ENCODE results near the gene DUSP16. TPM values are rescaled to one million over a fixed set of nuclear protein-coding genes. Genes with fewer than 3 reads are reported as not detected.

The DUSP16 gene
- total RNA-seq, 1 donor from 2014 or later: 12.9 TPM

- Mint-ChIP-seq H3K4me3 (ENCODE audit: unreplicated experiment) (no peak overlapping the region), H3K9me3 (ENCODE audit: unreplicated experiment) (no peaks in the 10 kb centered on the region), H3K27me3 (ENCODE audit: unreplicated experiment) (peaks cover 6% of the 10 kb centered on the region), H3K27ac (ENCODE audit: unreplicated experiment) (no peak overlapping the region), H3K4me1 (ENCODE audit: unreplicated experiment) (peaks cover 6% of the 10 kb centered on the region), H3K36me3 (ENCODE audit: low read depth, unreplicated experiment) (peaks cover 16% of the 10 kb centered on the region)
- DNase-seq (ENCODE audit: low spot score): no peak
- TF ChIP-seq, protein P1, sequence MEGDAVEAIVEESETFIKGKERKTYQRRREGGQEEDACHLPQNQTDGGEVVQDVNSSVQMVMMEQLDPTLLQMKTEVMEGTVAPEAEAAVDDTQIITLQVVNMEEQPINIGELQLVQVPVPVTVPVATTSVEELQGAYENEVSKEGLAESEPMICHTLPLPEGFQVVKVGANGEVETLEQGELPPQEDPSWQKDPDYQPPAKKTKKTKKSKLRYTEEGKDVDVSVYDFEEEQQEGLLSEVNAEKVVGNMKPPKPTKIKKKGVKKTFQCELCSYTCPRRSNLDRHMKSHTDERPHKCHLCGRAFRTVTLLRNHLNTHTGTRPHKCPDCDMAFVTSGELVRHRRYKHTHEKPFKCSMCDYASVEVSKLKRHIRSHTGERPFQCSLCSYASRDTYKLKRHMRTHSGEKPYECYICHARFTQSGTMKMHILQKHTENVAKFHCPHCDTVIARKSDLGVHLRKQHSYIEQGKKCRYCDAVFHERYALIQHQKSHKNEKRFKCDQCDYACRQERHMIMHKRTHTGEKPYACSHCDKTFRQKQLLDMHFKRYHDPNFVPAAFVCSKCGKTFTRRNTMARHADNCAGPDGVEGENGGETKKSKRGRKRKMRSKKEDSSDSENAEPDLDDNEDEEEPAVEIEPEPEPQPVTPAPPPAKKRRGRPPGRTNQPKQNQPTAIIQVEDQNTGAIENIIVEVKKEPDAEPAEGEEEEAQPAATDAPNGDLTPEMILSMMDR (IDR thresholded peaks at IDR 0.05; ENCODE audit: unreplicated experiment): no peak
These were observed 96.5 kb downstream of the DUSP16 start for GRCh38 chr12:12466157-12466556.

- Mint-ChIP-seq H3K4me1 (ENCODE audit: unreplicated experiment) (peaks cover 6% of the 10 kb centered on the region), H3K9me3 (ENCODE audit: unreplicated experiment) (no peaks in the 10 kb centered on the region), H3K36me3 (ENCODE audit: low read depth, unreplicated experiment) (peaks cover 10% of the 10 kb centered on the region), H3K4me3 (ENCODE audit: unreplicated experiment) (no peak overlapping the region), H3K27ac (ENCODE audit: unreplicated experiment) (no peak overlapping the region), H3K27me3 (ENCODE audit: unreplicated experiment) (peaks cover 6% of the 10 kb centered on the region)
- TF ChIP-seq, protein P1 (IDR thresholded peaks at IDR 0.05; ENCODE audit: unreplicated experiment): no peak
- DNase-seq (ENCODE audit: low spot score): no peak
These were observed 97.1 kb downstream of the DUSP16 start for GRCh38 chr12:12465522-12465921.

- H3K4me3 Mint-ChIP-seq (ENCODE audit: unreplicated experiment): no peak overlapping the region
- TF ChIP-seq, protein P1 (IDR thresholded peaks at IDR 0.05; ENCODE audit: unreplicated experiment): no peak
- peaks cover 6% of the 10 kb centered on the region for H3K4me1 Mint-ChIP-seq (ENCODE audit: unreplicated experiment)
- no peak for DNase-seq (ENCODE audit: low spot score)
- peaks cover 3% of the 10 kb centered on the region for H3K27me3 Mint-ChIP-seq (ENCODE audit: unreplicated experiment)
- no peaks in the 10 kb centered on the region for H3K9me3 Mint-ChIP-seq (ENCODE audit: unreplicated experiment)
- peaks cover 6% of the 10 kb centered on the region for H3K36me3 Mint-ChIP-seq (ENCODE audit: low read depth, unreplicated experiment)
- H3K27ac Mint-ChIP-seq (ENCODE audit: unreplicated experiment): no peak overlapping the region
These were observed 100.7 kb downstream of the DUSP16 start for GRCh38 chr12:12461923-12462315.

DNA sequence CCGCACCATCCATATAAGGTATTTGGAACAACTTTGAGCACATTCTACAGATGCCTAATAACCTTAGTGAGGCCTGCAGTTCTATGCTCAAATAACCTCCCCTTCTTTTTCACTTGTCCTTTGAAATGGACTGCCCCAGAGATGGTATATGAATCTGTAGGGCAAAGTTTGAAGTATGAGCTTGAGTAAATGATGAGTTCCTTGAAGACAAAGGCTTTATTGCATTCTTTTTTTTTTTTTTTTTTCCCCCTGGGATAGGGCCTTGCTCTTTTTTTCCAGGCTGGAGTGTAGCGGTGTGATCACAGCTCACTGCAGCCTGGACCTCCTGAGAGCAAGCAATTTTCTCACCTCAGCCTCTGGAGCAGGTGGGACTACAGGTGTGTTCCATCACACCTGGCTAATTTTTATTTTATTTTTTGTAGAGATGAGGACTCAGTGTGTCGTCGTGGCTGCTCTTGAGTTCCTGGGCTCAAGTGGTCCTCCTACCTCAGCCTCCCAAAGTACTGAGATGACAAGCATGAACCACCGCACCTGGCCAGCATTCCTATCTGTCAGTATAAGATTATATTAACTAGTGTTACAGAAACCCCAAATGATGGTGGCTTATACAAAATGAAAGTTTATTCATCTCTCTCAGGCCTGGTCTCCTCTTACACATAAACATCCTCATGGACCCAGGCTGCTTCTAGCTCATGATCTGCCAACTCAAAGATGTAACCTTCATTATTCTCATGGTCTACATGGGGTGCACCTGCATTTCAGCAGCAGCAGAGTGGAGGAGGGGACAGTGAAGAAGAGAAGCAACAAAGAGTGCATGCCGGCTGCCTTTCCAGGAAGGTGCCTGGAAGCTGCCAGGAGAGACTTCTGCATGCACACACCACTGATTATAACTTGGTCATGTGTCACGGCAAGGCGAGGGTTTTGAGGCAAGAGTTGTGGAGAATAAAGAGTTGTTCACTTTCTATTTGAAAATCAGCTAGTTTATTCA, 101.4 kb downstream of the DUSP16 start:
- Mint-ChIP-seq H3K9me3 (ENCODE audit: unreplicated experiment) (no peaks in the 10 kb centered on the region), H3K36me3 (ENCODE audit: low read depth, unreplicated experiment) (peaks cover 2% of the 10 kb centered on the region), H3K4me3 (ENCODE audit: unreplicated experiment) (no peak overlapping the region), H3K4me1 (ENCODE audit: unreplicated experiment) (peaks cover 3% of the 10 kb centered on the region), H3K27me3 (ENCODE audit: unreplicated experiment) (peaks cover 3% of the 10 kb centered on the region), H3K27ac (ENCODE audit: unreplicated experiment) (no peak overlapping the region)
- TF ChIP-seq, protein P1 (IDR thresholded peaks at IDR 0.05; ENCODE audit: unreplicated experiment): no peak
- DNase-seq (ENCODE audit: low spot score): no peak

GRCh38 chr12:12456637-12457036, 106.0 kb downstream of the DUSP16 start:
- Mint-ChIP-seq H3K9me3 (ENCODE audit: unreplicated experiment) (no peaks in the 10 kb centered on the region), H3K27me3 (ENCODE audit: unreplicated experiment) (peaks cover 2% of the 10 kb centered on the region), H3K27ac (ENCODE audit: unreplicated experiment) (peak overlapping the region; percentile 61), H3K4me1 (ENCODE audit: unreplicated experiment) (no peaks in the 10 kb centered on the region), H3K4me3 (ENCODE audit: unreplicated experiment) (no peak overlapping the region), H3K36me3 (ENCODE audit: low read depth, unreplicated experiment) (no peaks in the 10 kb centered on the region)
- DNase-seq (ENCODE audit: low spot score): no peak
- TF ChIP-seq, protein P1 (IDR thresholded peaks at IDR 0.05; ENCODE audit: unreplicated experiment): no peak

All from endothelial cell (in vitro differentiated cells).